GM18867 (cell line): ENCODE results near the gene UROC1.

Experiments
- ATAC-seq: cut with Tn5 transposase; IDR thresholded peaks from one replicate; pipeline ENCODE4 v1.9.1; 2021; ENCODE audit warnings: mild to moderate bottlenecking, moderate library complexity; ENCODE audit not compliant: unreplicated experiment

Gene UROC1

GRCh38 chr3:126517986-126518778 lies 609 bp upstream of the UROC1 start:
- no peak for ATAC-seq

GRCh38 chr3:126516936-126517290 lies 660 bp downstream of the UROC1 start:
- no peak for ATAC-seq

GRCh38 chr3:126516152-126516935 lies 1.2 kb downstream of the UROC1 start:
- ATAC-seq = no peak

- ATAC-seq = no peak
Observed at GRCh38 chr3:126515066-126515706, 2.4 kb downstream of the UROC1 start.

GRCh38 chr3:126514161-126514560 lies 3.4 kb downstream of the UROC1 start:
- ATAC-seq = no peak

GRCh38 chr3:126512916-126513650 lies 4.5 kb downstream of the UROC1 start:
- no peak for ATAC-seq

- no peak for ATAC-seq
Observed at GRCh38 chr3:126512026-126512425, 5.5 kb downstream of the UROC1 start.

- ATAC-seq = no peak
Observed at GRCh38 chr3:126511291-126511690, 6.3 kb downstream of the UROC1 start.

GRCh38 chr3:126510308-126510910 lies 7.2 kb downstream of the UROC1 start:
- no peak for ATAC-seq

GRCh38 chr3:126509597-126510307 lies 7.8 kb downstream of the UROC1 start:
- no peak for ATAC-seq

GRCh38 chr3:126508564-126508964 lies 9.0 kb downstream of the UROC1 start:
- no peak for ATAC-seq

GRCh38 chr3:126507886-126508285 lies 9.7 kb downstream of the UROC1 start:
- ATAC-seq = no peak

- ATAC-seq = no peak
Observed at GRCh38 chr3:126503701-126504100, 13.9 kb downstream of the UROC1 start.

GRCh38 chr3:126502656-126503055 lies 14.9 kb downstream of the UROC1 start:
- no peak for ATAC-seq

- no peak for ATAC-seq
Observed at GRCh38 chr3:126501736-126502135, 15.8 kb downstream of the UROC1 start.

- ATAC-seq = no peak
Observed at GRCh38 chr3:126501054-126501453, 16.5 kb downstream of the UROC1 start.

- ATAC-seq = no peak
Observed at GRCh38 chr3:126500016-126500415, 17.6 kb downstream of the UROC1 start.

GRCh38 chr3:126499401-126499800 lies 18.2 kb downstream of the UROC1 start:
- ATAC-seq = no peak

- no peak for ATAC-seq
Observed at GRCh38 chr3:126498929-126499328, 18.6 kb downstream of the UROC1 start.

GRCh38 chr3:126498461-126498860 lies 19.1 kb downstream of the UROC1 start:
- no peak for ATAC-seq
